A673 (cell line): Measurements from ENCODE around the gene ARSD.

Source experiments
- EZH2 ChIP-seq: fragments of 200-600 bp; sonication (generic); IDR thresholded peaks from 2 replicates; pipeline ENCODE4 v1.6.1; 2017; ENCODE audit warnings: borderline replicate concordance, low read depth, mild to moderate bottlenecking, mixed read lengths, antibody characterized with exemption, low read length; ENCODE audit not compliant: poor library complexity, severe bottlenecking
- TF ChIP-seq, protein P1 (sequence below): fragments of 300-800, 200-600 bp; sonication (generic); conservative IDR thresholded peaks from 2 replicates; pipeline ENCODE4 v1.5.1; 2017; ENCODE audit warnings: low read depth, mild to moderate bottlenecking, antibody characterized with exemption, low read length, moderate library complexity, mixed read lengths

DNA sequence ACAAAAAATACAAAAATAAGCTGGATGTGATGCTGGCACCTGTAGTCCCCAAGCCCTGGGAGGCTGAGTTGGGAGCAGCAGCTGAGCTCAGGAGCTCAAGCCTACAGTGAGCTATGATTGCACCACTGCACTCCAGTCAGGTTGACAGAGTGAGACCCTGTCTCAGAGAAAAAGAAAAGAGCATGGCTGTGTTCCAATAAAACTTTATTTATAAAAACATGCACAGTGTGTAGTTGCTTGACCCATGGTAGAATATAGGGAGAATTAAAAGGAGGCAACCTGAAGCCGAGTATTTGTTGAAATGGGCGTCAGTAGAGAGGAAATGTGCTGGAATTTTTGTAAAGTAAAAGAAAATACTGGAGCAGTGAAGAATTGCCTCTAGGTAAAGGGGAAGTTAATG lies 73.4 kb downstream of the ARSD start:
- TF ChIP-seq, protein P1, sequence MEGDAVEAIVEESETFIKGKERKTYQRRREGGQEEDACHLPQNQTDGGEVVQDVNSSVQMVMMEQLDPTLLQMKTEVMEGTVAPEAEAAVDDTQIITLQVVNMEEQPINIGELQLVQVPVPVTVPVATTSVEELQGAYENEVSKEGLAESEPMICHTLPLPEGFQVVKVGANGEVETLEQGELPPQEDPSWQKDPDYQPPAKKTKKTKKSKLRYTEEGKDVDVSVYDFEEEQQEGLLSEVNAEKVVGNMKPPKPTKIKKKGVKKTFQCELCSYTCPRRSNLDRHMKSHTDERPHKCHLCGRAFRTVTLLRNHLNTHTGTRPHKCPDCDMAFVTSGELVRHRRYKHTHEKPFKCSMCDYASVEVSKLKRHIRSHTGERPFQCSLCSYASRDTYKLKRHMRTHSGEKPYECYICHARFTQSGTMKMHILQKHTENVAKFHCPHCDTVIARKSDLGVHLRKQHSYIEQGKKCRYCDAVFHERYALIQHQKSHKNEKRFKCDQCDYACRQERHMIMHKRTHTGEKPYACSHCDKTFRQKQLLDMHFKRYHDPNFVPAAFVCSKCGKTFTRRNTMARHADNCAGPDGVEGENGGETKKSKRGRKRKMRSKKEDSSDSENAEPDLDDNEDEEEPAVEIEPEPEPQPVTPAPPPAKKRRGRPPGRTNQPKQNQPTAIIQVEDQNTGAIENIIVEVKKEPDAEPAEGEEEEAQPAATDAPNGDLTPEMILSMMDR = no peak
- no peak for TF ChIP-seq EZH2
